PC-9 (cell line): ENCODE data around the gene FYN. TPM values are rescaled to one million over a fixed set of nuclear protein-coding genes. Genes with fewer than 3 reads are reported as not detected.

Experiments used
- BruUV-seq: library from RNA; stranded (reverse); fragments of 400-500 nt; replicated peaks from 2 replicates; lab custom pipeline; 2021; lab: Mats Ljungman, UMichigan
- CTCF ChIA-PET: fragments of 300-600 bp; sonication (Branson Sonifier 250); formaldehyde crosslinking; loops from one replicate; lab custom pipeline; 2022; ENCODE audit warnings: antibody characterized with exemption; lab: Charles Lee
- POLR2A ChIA-PET: fragments of 300-600 bp; sonication (Branson Sonifier 250); formaldehyde crosslinking; loops from one replicate; lab custom pipeline; 2022; ENCODE audit warnings: antibody characterized with exemption; ENCODE audit not compliant: unreplicated experiment; lab: Charles Lee
- DNase-seq, 2 experiments: peaks; one replicate each; pipeline versions ENCODE4 v3.0.0 to v3.0.0-alpha.2; 2015 to 2022; ENCODE audit warnings: mixed read lengths in 1 of 2
- H2AFZ ChIP-seq: fragments of 200-600 bp; sonication (generic); 2 replicates; pipeline ENCODE4 v1.8.1; 2017; ENCODE audit warnings: antibody characterized with exemption
- H3F3A ChIP-seq: fragments of 200-600 bp; sonication (generic); 2 replicates; pipeline ENCODE4 v1.8.1; 2017; ENCODE audit warnings: antibody characterized with exemption, mild to moderate bottlenecking, low read depth; ENCODE audit not compliant: insufficient read depth
- H3K27ac ChIP-seq: fragments of 200-600 bp; sonication (generic); 2 replicates; pipeline ENCODE4 v1.6.1; 2016; ENCODE audit warnings: mixed run types
- H3K27me3 ChIP-seq: fragments of 200-600 bp; sonication (generic); 2 replicates; pipeline ENCODE4 v1.6.1; 2016; ENCODE audit warnings: low read depth, mixed run types; ENCODE audit not compliant: insufficient read depth
- H3K36me3 ChIP-seq: fragments of 200-600 bp; sonication (generic); 2 replicates; pipeline ENCODE4 v1.6.1; 2016; ENCODE audit warnings: low read depth, mixed run types
- H3K4me1 ChIP-seq: fragments of 200-600 bp; sonication (generic); replicated peaks from 2 replicates; pipeline ENCODE4 v1.6.1; 2016; ENCODE audit warnings: mixed run types; ENCODE audit not compliant: insufficient read depth
- H3K4me2 ChIP-seq: fragments of 200-600 bp; sonication (generic); 2 replicates; pipeline ENCODE4 v1.6.1; 2017; ENCODE audit warnings: mixed run types
- H3K4me3 ChIP-seq: fragments of 200-600 bp; sonication (generic); 2 replicates; pipeline ENCODE4 v1.6.1; 2016; ENCODE audit warnings: mixed run types
- H3K79me2 ChIP-seq: fragments of 200-600 bp; sonication (generic); 2 replicates; pipeline ENCODE4 v1.6.1; 2017; ENCODE audit warnings: low read depth, mixed run types
- H3K9me2 ChIP-seq: fragments of 200-600 bp; sonication (generic); 2 replicates; pipeline ENCODE4 v1.8.1; 2017; ENCODE audit warnings: mild to moderate bottlenecking; ENCODE audit not compliant: insufficient read depth
- H3K9me3 ChIP-seq: fragments of 200-600 bp; sonication (generic); 2 replicates; pipeline ENCODE4 v1.8.1; 2016; ENCODE audit warnings: low read depth; ENCODE audit not compliant: insufficient read depth
- H4K20me1 ChIP-seq: fragments of 200-600 bp; sonication (generic); 2 replicates; pipeline ENCODE4 v1.8.1; 2017; ENCODE audit not compliant: insufficient read depth
- CTCF ChIP-seq: fragments of 200-600 bp; sonication (generic); conservative IDR thresholded peaks from 2 replicates; pipeline ENCODE4 v1.6.1; 2017; ENCODE audit warnings: mixed run types, antibody characterized with exemption, mild to moderate bottlenecking, moderate library complexity
- EZH2 ChIP-seq: fragments of 200-600 bp; sonication (generic); IDR thresholded peaks from 2 replicates; pipeline ENCODE4 v1.8.0; 2017; ENCODE audit warnings: antibody characterized with exemption, low read depth
- intact Hi-C: fragments of 100-400 bp; cut with micrococcal nuclease; formaldehyde crosslinking; loops from one replicate; pipeline ENCODE4 v1.10.0; 2022; ENCODE audit not compliant: unreplicated experiment
- total RNA-seq: library from RNA; stranded (reverse); gene quantifications from 2 replicates; pipeline ENCODE4 v1.2.3, GENCODE V29; 2021

The FYN gene
- total RNA-seq, 1 experiment from 2014 or later = 53.3 TPM

GRCh38 chr6:111841822-111842221 is 31.4 kb downstream of the FYN start:
- Histone ChIP-seq H3F3A (no peaks in the 10 kb centered on the region), H3K27me3 (no peaks in the 10 kb centered on the region), H3K36me3 (no peaks in the 10 kb centered on the region), H3K9me3 (no peaks in the 10 kb centered on the region), H3K79me2 (no peaks in the 10 kb centered on the region), H2AFZ (no peak overlapping the region), H3K4me1 (no peaks in the 10 kb centered on the region), H3K4me3 (no peak overlapping the region), H3K27ac (no peak overlapping the region), H3K9me2 (no peaks in the 10 kb centered on the region), H4K20me1 (peaks cover 3% of the 10 kb centered on the region; the same call in 1 of the 2 replicates), H3K4me2 (no peak overlapping the region)
- intact Hi-C loops = no loop called here
- ChIA-PET CTCF (no interaction called here), POLR2A (no interaction called here)
- no TSS peak for BruUV-seq
- TF ChIP-seq CTCF = no peak
- TF ChIP-seq EZH2 = no peak
- DNase-seq = no peak

GRCh38 chr6:111840803-111841202 is 32.4 kb downstream of the FYN start:
- Histone ChIP-seq H3K36me3 (no peaks in the 10 kb centered on the region), H2AFZ (no peak overlapping the region), H3K9me3 (no peaks in the 10 kb centered on the region), H3K4me1 (no peaks in the 10 kb centered on the region), H3K4me3 (no peak overlapping the region), H3F3A (no peaks in the 10 kb centered on the region), H3K9me2 (no peaks in the 10 kb centered on the region), H3K4me2 (no peak overlapping the region), H3K27me3 (no peaks in the 10 kb centered on the region), H4K20me1 (peaks cover 3% of the 10 kb centered on the region; the same call in 1 of the 2 replicates), H3K27ac (no peak overlapping the region), H3K79me2 (no peaks in the 10 kb centered on the region)
- TF ChIP-seq EZH2 = no peak
- no peak for TF ChIP-seq CTCF
- intact Hi-C loops = no loop called here
- CTCF ChIA-PET = no interaction called here
- POLR2A ChIA-PET = no interaction called here
- no peak for DNase-seq
- BruUV-seq = no TSS peak

GRCh38 chr6:111838749-111839484 is 34.3 kb downstream of the FYN start:
- Histone ChIP-seq H3K9me3 (no peaks in the 10 kb centered on the region), H3K27ac (no peak overlapping the region), H3F3A (no peaks in the 10 kb centered on the region), H2AFZ (no peak overlapping the region), H3K4me1 (no peaks in the 10 kb centered on the region), H3K9me2 (no peaks in the 10 kb centered on the region), H3K27me3 (no peaks in the 10 kb centered on the region), H3K4me3 (no peak overlapping the region), H4K20me1 (peaks cover 3% of the 10 kb centered on the region; the same call in 1 of the 2 replicates), H3K79me2 (no peaks in the 10 kb centered on the region), H3K4me2 (no peak overlapping the region), H3K36me3 (no peaks in the 10 kb centered on the region)
- intact Hi-C loops = no loop called here
- ChIA-PET CTCF (no interaction called here), POLR2A (no interaction called here)
- BruUV-seq = no TSS peak
- TF ChIP-seq EZH2 (no peak), CTCF (no peak)
- no peak for DNase-seq
